Activated CD4-positive, alpha-beta T cell treated with anti-CD3 and anti-CD28 coated beads, Interleukin-2, amount 50 U/mL, for 24 hours (primary cell): Measurements from ENCODE around the gene MDN1.

Experiments used
- DNase-seq, 2 donors: peaks; one replicate each; pipeline ENCODE4 v3.0.0-alpha.2; 2020; ENCODE audit warnings: low read depth in 1 of 2, low spot score in 1 of 2

Gene MDN1

GRCh38 chr6:89694428-89694827, 125.2 kb downstream of the MDN1 start:
- no peak for DNase-seq

- no peak for DNase-seq
Measured at GRCh38 chr6:89693207-89693606, 126.4 kb downstream of the MDN1 start.

- no peak for DNase-seq
Measured at GRCh38 chr6:89692256-89692655, 127.3 kb downstream of the MDN1 start.

- DNase-seq, result no peak
Measured at GRCh38 chr6:89690944-89691324, 128.7 kb downstream of the MDN1 start.

GRCh38 chr6:89689732-89690131, 129.9 kb downstream of the MDN1 start:
- DNase-seq, result no peak

GRCh38 chr6:89688328-89688727, 131.3 kb downstream of the MDN1 start:
- DNase-seq, result no peak

GRCh38 chr6:89685311-89685710, 134.3 kb downstream of the MDN1 start:
- DNase-seq, result no peak

- DNase-seq, result no peak
Measured at GRCh38 chr6:89682991-89683390, 136.6 kb downstream of the MDN1 start.

- no peak for DNase-seq
Measured at GRCh38 chr6:89681983-89682564, 137.5 kb downstream of the MDN1 start.

GRCh38 chr6:89680551-89680950, 139.0 kb downstream of the MDN1 start:
- DNase-seq, result no peak

- no peak for DNase-seq
Measured at GRCh38 chr6:89680150-89680549, 139.4 kb downstream of the MDN1 start.

GRCh38 chr6:89679215-89680120, 140.1 kb downstream of the MDN1 start:
- DNase-seq, result no peak

- no peak for DNase-seq
Measured at GRCh38 chr6:89678531-89678930, 141.1 kb downstream of the MDN1 start.

GRCh38 chr6:89675949-89676748, 143.4 kb downstream of the MDN1 start:
- DNase-seq, result no peak

GRCh38 chr6:89670935-89671565, 148.5 kb downstream of the MDN1 start:
- DNase-seq, result no peak

- DNase-seq, result no peak
Measured at GRCh38 chr6:89669002-89669401, 150.6 kb downstream of the MDN1 start.

- DNase-seq, result no peak
Measured at GRCh38 chr6:89667872-89668556, 151.6 kb downstream of the MDN1 start.

- DNase-seq, result no peak
Measured at GRCh38 chr6:89662659-89663223, 156.9 kb downstream of the MDN1 start.

- DNase-seq, result no peak
Measured at GRCh38 chr6:89661559-89661958, 158.0 kb downstream of the MDN1 start.

- no peak for DNase-seq
Measured at GRCh38 chr6:89660981-89661380, 158.6 kb downstream of the MDN1 start.
